DND-41 (cell line): ENCODE measurements around the gene RELT.

Source experiments
- ATAC-seq: fragments of 200-7000 bp; cut with Tn5 transposase; 3 replicates; pipeline ENCODE4 v1.9.1; 2021; ENCODE audit warnings: low read depth; ENCODE audit not compliant: insufficient read depth
- DNase-seq: peaks from one replicate; pipeline ENCODE4 v3.0.0-alpha.2; 2020
- H2AFZ ChIP-seq: 2 replicates; pipeline ENCODE4 v1.6.0; 2012; ENCODE audit warnings: low read depth, low read length
- H3K27ac ChIP-seq: 2 replicates; pipeline ENCODE4 v1.5.1; 2012; ENCODE audit warnings: low read length, inconsistent platforms
- H3K27me3 ChIP-seq: fragments of 200-600 bp; sonication (generic); 2 replicates; pipeline ENCODE4 v1.6.0; 2012; ENCODE audit warnings: low read length, mild to moderate bottlenecking, inconsistent platforms; ENCODE audit not compliant: insufficient read depth, poor library complexity
- H3K36me3 ChIP-seq: 2 replicates; pipeline ENCODE4 v1.5.1; 2012; ENCODE audit warnings: low read length, inconsistent platforms; ENCODE audit not compliant: insufficient read depth
- H3K4me1 ChIP-seq: 2 replicates; pipeline ENCODE4 v1.5.1; 2012; ENCODE audit warnings: mild to moderate bottlenecking, low read length; ENCODE audit not compliant: insufficient read depth
- H3K4me2 ChIP-seq: 2 replicates; pipeline ENCODE4 v1.6.0; 2012; ENCODE audit warnings: mild to moderate bottlenecking, moderate library complexity, low read length, inconsistent platforms; ENCODE audit not compliant: insufficient read depth
- H3K4me3 ChIP-seq, 2 experiments: fragments of 200-600 bp in 1 of 2; shearing (Covaris generic) in 1 of 2; 2 replicates each; pipeline ENCODE4 v1.5.1; 2012 to 2016; ENCODE audit warnings: inconsistent platforms in 2 of 2, low read length in 2 of 2, mild to moderate bottlenecking in 2 of 2, low read depth in 1 of 2, moderate library complexity in 1 of 2
- H3K79me2 ChIP-seq: 2 replicates; pipeline ENCODE4 v1.6.0; 2012; ENCODE audit warnings: low read length, inconsistent platforms; ENCODE audit not compliant: insufficient read depth
- H3K9ac ChIP-seq: 2 replicates; pipeline ENCODE4 v1.6.0; 2012; ENCODE audit warnings: low read depth, mild to moderate bottlenecking, inconsistent platforms, low read length, moderate library complexity
- H3K9me3 ChIP-seq: 2 replicates; pipeline ENCODE4 v1.5.1; 2012; ENCODE audit warnings: low read length, moderate library complexity, mild to moderate bottlenecking, inconsistent platforms; ENCODE audit not compliant: insufficient read depth, severe bottlenecking
- H4K20me1 ChIP-seq: 2 replicates; pipeline ENCODE4 v1.6.0; 2012; ENCODE audit warnings: low read length; ENCODE audit not compliant: insufficient read depth
- CTCF ChIP-seq: IDR thresholded peaks from 2 replicates; pipeline ENCODE4 v1.5.1; 2012; ENCODE audit warnings: borderline replicate concordance, low read length, moderate library complexity, mild to moderate bottlenecking; ENCODE audit not compliant: poor library complexity, severe bottlenecking; ENCODE audit errors: extremely low read depth
- EZH2 ChIP-seq: IDR thresholded peaks from 3 replicates; pipeline ENCODE4 v1.6.1; 2012; ENCODE audit warnings: borderline replicate concordance, low read depth, mild to moderate bottlenecking, moderate library complexity, low read length, inconsistent platforms; ENCODE audit not compliant: severe bottlenecking

Gene RELT

GRCh38 chr11:73405146-73405510, 28.9 kb downstream of the RELT start:
- Histone ChIP-seq H3K79me2 (no peaks in the 10 kb centered on the region), H3K27me3 (no peaks in the 10 kb centered on the region), H3K9me3 (no peaks in the 10 kb centered on the region), H3K9ac (no peak overlapping the region), H3K4me1 (no peaks in the 10 kb centered on the region), H3K4me2 (no peak overlapping the region), H3K4me3 (no peak overlapping the region), H3K36me3 (peaks cover 49% of the 10 kb centered on the region), H4K20me1 (no peaks in the 10 kb centered on the region), H2AFZ (no peak overlapping the region), H3K27ac (no peak overlapping the region)
- no peak for ATAC-seq
- TF ChIP-seq CTCF = no peak
- DNase-seq = no peak

DNA sequence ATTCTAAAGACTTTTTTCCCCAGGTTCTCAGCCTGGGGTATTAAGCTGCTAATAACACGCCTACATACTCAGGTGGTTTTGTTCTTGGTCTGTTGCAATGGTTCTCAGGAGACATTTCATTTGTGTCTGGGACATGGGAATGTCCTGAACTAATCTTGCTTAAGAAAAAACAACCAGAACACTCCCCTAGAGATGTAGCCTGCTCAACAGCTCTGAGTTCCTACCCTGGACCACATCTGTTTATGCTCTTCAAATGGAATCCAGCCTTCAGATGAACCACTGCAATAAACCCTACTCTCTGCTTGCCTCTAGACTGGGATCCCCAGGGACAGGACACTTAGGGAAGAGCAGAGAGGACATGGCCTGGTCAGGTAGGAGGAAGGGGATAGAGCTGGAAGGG, 29.9 kb downstream of the RELT start:
- H3K27me3 ChIP-seq = no peaks in the 10 kb centered on the region
- H3K9me3 ChIP-seq = no peaks in the 10 kb centered on the region
- H3K27ac ChIP-seq = no peak overlapping the region
- ATAC-seq (no peak), DNase-seq (no peak)
- peaks cover 60% of the 10 kb centered on the region for H3K36me3 ChIP-seq
- no peaks in the 10 kb centered on the region for H3K79me2 ChIP-seq
- H3K4me1 ChIP-seq = no peaks in the 10 kb centered on the region
- H3K4me3 ChIP-seq = no peak overlapping the region
- TF ChIP-seq CTCF (no peak), EZH2 (no peak)
- H2AFZ ChIP-seq = no peak overlapping the region
- H3K4me2 ChIP-seq = no peak overlapping the region
- H4K20me1 ChIP-seq = no peaks in the 10 kb centered on the region
- no peak overlapping the region for H3K9ac ChIP-seq

GRCh38 chr11:73406619-73407018, 30.4 kb downstream of the RELT start:
- ATAC-seq = no peak
- Histone ChIP-seq H3K27ac (no peak overlapping the region), H3K79me2 (no peaks in the 10 kb centered on the region), H3K4me1 (no peaks in the 10 kb centered on the region), H3K36me3 (peaks cover 61% of the 10 kb centered on the region), H3K9ac (no peak overlapping the region), H3K27me3 (no peaks in the 10 kb centered on the region), H3K9me3 (no peaks in the 10 kb centered on the region), H2AFZ (no peak overlapping the region), H4K20me1 (no peaks in the 10 kb centered on the region), H3K4me3 (no peak overlapping the region), H3K4me2 (no peak overlapping the region)
- TF ChIP-seq CTCF (no peak), EZH2 (no peak)
- DNase-seq = no peak

GRCh38 chr11:73409431-73409830, 33.2 kb downstream of the RELT start:
- Histone ChIP-seq H3K4me1 (no peaks in the 10 kb centered on the region), H2AFZ (no peak overlapping the region), H3K9ac (no peak overlapping the region), H3K4me3 (no peak overlapping the region), H3K27me3 (no peaks in the 10 kb centered on the region), H3K9me3 (no peaks in the 10 kb centered on the region), H3K27ac (no peak overlapping the region), H3K79me2 (no peaks in the 10 kb centered on the region), H3K4me2 (no peak overlapping the region), H4K20me1 (no peaks in the 10 kb centered on the region; the same call in 1 of the 2 replicates), H3K36me3 (peaks cover 61% of the 10 kb centered on the region)
- no peak for ATAC-seq
- TF ChIP-seq EZH2 (no peak), CTCF (no peak)
- no peak for DNase-seq
